SK-N-SH treated with all-trans-retinoic acid at 6 μM for 48 hours (cell line): Measurements from ENCODE around the gene YPEL1.

ENCODE experiments used
- ARNTL ChIP-seq: fragments of 450-650 bp; formaldehyde crosslinking; IDR thresholded peaks from 2 replicates; pipeline ENCODE4 v1.5.0; 2020; ENCODE audit warnings: low read depth, mild to moderate bottlenecking, moderate library complexity, borderline replicate concordance
- BACH2 ChIP-seq: fragments of 250-450 bp; sonication (Bioruptor Pico); IDR thresholded peaks from 2 replicates; pipeline ENCODE4 v1.9.0; 2021; ENCODE audit warnings: mild to moderate bottlenecking, borderline replicate concordance
- CREB5 ChIP-seq: fragments of 250-450 bp; sonication (Bioruptor Pico); IDR thresholded peaks from 2 replicates; pipeline ENCODE4 v1.5.1; 2020; ENCODE audit warnings: low read depth, mild to moderate bottlenecking, moderate library complexity
- CSDC2 ChIP-seq: fragments of 250-450 bp; sonication (Bioruptor Pico); IDR thresholded peaks from 2 replicates; pipeline ENCODE4 v1.5.0; 2020; ENCODE audit warnings: mild to moderate bottlenecking, moderate library complexity
- GLIS3 ChIP-seq: fragments of 250-450 bp; sonication (Bioruptor Pico); IDR thresholded peaks from 2 replicates; pipeline ENCODE4 v1.5.0; 2020; ENCODE audit warnings: mild to moderate bottlenecking, moderate library complexity
- ISL1 ChIP-seq: fragments of 250-450 bp; sonication (Bioruptor Pico); IDR thresholded peaks from 2 replicates; pipeline ENCODE4 v2.1.2; 2022; ENCODE audit warnings: mild to moderate bottlenecking, moderate library complexity
- RARB ChIP-seq: fragments of 250-450 bp; sonication (Bioruptor Pico); IDR thresholded peaks from 2 replicates; pipeline ENCODE4 v1.8.0; 2021; ENCODE audit warnings: mild to moderate bottlenecking, moderate library complexity
- ZC3H10 ChIP-seq: fragments of 250-450 bp; sonication (Bioruptor Pico); IDR thresholded peaks from 2 replicates; pipeline ENCODE4 v1.5.1; 2021; ENCODE audit warnings: mild to moderate bottlenecking, moderate library complexity
- ZFP3 ChIP-seq: fragments of 250-450 bp; sonication (Bioruptor Pico); IDR thresholded peaks from 2 replicates; pipeline ENCODE4 v1.5.0; 2020; ENCODE audit warnings: mild to moderate bottlenecking, moderate library complexity
- ZFP30 ChIP-seq: fragments of 450-650 bp; formaldehyde crosslinking; IDR thresholded peaks from 2 replicates; pipeline ENCODE4 v1.5.0; 2022; ENCODE audit warnings: mild to moderate bottlenecking, moderate library complexity
- TF ChIP-seq, protein P1 (sequence below): fragments of 250-450 bp; sonication (Bioruptor Pico); IDR thresholded peaks from 2 replicates; pipeline ENCODE4 v1.8.0; 2021; ENCODE audit warnings: low read depth, mild to moderate bottlenecking, moderate library complexity, borderline replicate concordance

DNA sequence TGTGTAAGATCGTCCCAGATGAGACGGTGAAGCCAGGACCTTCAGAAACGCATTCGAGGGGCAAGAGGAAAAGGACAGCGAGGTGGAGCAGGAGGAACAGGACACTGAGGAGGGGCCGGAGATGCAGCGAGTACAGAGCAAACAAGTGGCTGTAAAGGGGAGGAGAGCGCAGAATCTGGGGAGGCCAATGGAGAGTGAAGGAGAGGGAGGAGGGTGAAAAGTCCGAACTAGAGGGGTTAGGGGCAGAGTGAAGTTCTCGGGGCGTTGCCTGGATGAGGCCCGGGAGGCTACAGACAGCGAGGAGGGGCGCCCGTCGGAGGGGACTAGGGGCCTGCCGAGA is 78.6 kb downstream of the YPEL1 start:
- no peak for TF ChIP-seq CREB5 (CRISPR knock-in tag)
- TF ChIP-seq RARB (CRISPR knock-in tag): no peak
- TF ChIP-seq ZC3H10 (CRISPR knock-in tag): no peak
- no peak for TF ChIP-seq ISL1
- no peak for TF ChIP-seq ZFP30
- no peak for TF ChIP-seq BACH2
- TF ChIP-seq CSDC2 (CRISPR knock-in tag): no peak
- TF ChIP-seq GLIS3 (CRISPR knock-in tag): no peak
- TF ChIP-seq, protein P1, sequence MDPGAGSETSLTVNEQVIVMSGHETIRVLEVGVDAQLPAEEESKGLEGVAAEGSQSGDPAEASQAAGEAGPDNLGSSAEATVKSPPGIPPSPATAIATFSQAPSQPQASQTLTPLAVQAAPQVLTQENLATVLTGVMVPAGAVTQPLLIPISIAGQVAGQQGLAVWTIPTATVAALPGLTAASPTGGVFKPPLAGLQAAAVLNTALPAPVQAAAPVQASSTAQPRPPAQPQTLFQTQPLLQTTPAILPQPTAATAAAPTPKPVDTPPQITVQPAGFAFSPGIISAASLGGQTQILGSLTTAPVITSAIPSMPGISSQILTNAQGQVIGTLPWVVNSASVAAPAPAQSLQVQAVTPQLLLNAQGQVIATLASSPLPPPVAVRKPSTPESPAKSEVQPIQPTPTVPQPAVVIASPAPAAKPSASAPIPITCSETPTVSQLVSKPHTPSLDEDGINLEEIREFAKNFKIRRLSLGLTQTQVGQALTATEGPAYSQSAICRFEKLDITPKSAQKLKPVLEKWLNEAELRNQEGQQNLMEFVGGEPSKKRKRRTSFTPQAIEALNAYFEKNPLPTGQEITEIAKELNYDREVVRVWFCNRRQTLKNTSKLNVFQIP (CRISPR knock-in tag): no peak
- no peak for TF ChIP-seq ZFP3 (CRISPR knock-in tag)
- no peak for TF ChIP-seq ARNTL (CRISPR knock-in tag)
